K562 (cell line): Measurements from ENCODE around the gene COG6. TPM values are rescaled to one million over a fixed set of nuclear protein-coding genes. Genes with fewer than 3 reads are reported as not detected.

Experiments
- ATAC-seq: fragments of 200-7000 bp; cut with Tn5 transposase; 3 replicates; pipeline ENCODE4 v1.9.1; 2020; ENCODE audit warnings: moderate library complexity
- BruUV-seq: library from RNA; stranded (reverse); fragments of 400-500 nt; replicated peaks from 2 replicates; lab custom pipeline; 2021; lab: Mats Ljungman, UMichigan
- CTCF ChIA-PET: fragments of 300-600 bp; formaldehyde crosslinking; extraction: SDS; loops from one replicate; lab custom pipeline; 2021; ENCODE audit warnings: low intra/inter-chr PET ratio; lab: Yijun Ruan, JAX
- POLR2A ChIA-PET: fragments of 300-600, 350-650 bp; sonication (Branson Sonifier 250); formaldehyde crosslinking; extraction: SDS; loops from one replicate; lab custom pipeline; 2021; ENCODE audit warnings: antibody characterized with exemption, inconsistent platforms; lab: Yijun Ruan, JAX
- DNase-seq, 4 experiments: peaks; one replicate each; pipeline versions ENCODE4 v3.0.0 to v3.0.0-alpha.2; 2011 to 2018; ENCODE audit warnings: low spot score in 3 of 4, mixed read lengths in 3 of 4; ENCODE audit errors: extremely low read depth in 1 of 4
- FAIRE-seq: peaks from 2 replicates; lab custom pipeline; 2011; peaks lifted over from hg19 to GRCh38; lab: Jason Lieb, UNC
- H2AFZ ChIP-seq: 2 replicates; pipeline ENCODE4 v1.6.0; 2011; ENCODE audit warnings: low read depth, low read length, control low read depth, inconsistent platforms
- H3K27ac ChIP-seq: fragments of 200-600 bp; 3 replicates; pipeline ENCODE4 v1.8.0; 2011; ENCODE audit warnings: low read depth, mild to moderate bottlenecking, control low read depth, inconsistent platforms, low read length, moderate library complexity, mixed read lengths; ENCODE audit errors: extremely low read depth
- H3K27me3 ChIP-seq, 2 experiments: fragments of 300-600 bp in 1 of 2; 2 replicates in 1 of 2; 3 replicates in 1 of 2; pipeline versions ENCODE4 v1.6.0 to v1.8.0; 2011; ENCODE audit warnings: inconsistent platforms in 2 of 2, low read length in 2 of 2, mild to moderate bottlenecking in 1 of 2, mixed read lengths in 1 of 2, moderate library complexity in 1 of 2; ENCODE audit not compliant: control insufficient read depth in 2 of 2, insufficient read depth in 2 of 2
- H3K36me3 ChIP-seq: fragments of 300-600 bp; 3 replicates; pipeline ENCODE4 v1.8.0; 2011; ENCODE audit warnings: mild to moderate bottlenecking, low read length, inconsistent platforms; ENCODE audit not compliant: control insufficient read depth, insufficient read depth
- H3K4me1 ChIP-seq, 2 experiments: fragments of 200-600 bp in 1 of 2; replicated peaks in 1 of 2; 2 replicates in 1 of 2; 3 replicates in 1 of 2; pipeline versions ENCODE4 v1.5.1 to v1.8.0; 2011; ENCODE audit warnings: inconsistent platforms in 2 of 2, low read length in 2 of 2, mild to moderate bottlenecking in 1 of 2, mixed read lengths in 1 of 2, moderate library complexity in 1 of 2; ENCODE audit not compliant: control insufficient read depth in 2 of 2, insufficient read depth in 2 of 2
- H3K4me2 ChIP-seq: 2 replicates; pipeline ENCODE4 v1.6.1; 2011; ENCODE audit warnings: low read length, control low read depth, inconsistent platforms, mixed read lengths; ENCODE audit not compliant: insufficient read depth
- H3K4me3 ChIP-seq: fragments of 200-600 bp; sonication (generic), shearing (Covaris generic); 2 replicates; pipeline ENCODE4 v1.5.1; 2016; ENCODE audit warnings: control low read depth, inconsistent platforms
- H3K79me2 ChIP-seq: fragments of 200-600 bp; 3 replicates; pipeline ENCODE4 v1.8.0; 2011; ENCODE audit warnings: low read length, inconsistent platforms; ENCODE audit not compliant: control insufficient read depth, insufficient read depth
- H3K9ac ChIP-seq, 2 experiments: 2 replicates each; pipeline versions ENCODE4 v1.6.0 to v1.6.1; 2011; ENCODE audit warnings: low read depth in 2 of 2, low read length in 2 of 2, control low read depth in 1 of 2, inconsistent platforms in 1 of 2, mild to moderate bottlenecking in 1 of 2, mixed read lengths in 1 of 2; ENCODE audit not compliant: insufficient read depth in 1 of 2
- H3K9me1 ChIP-seq: one replicate; pipeline ENCODE4 v1.6.0; 2011; ENCODE audit warnings: inconsistent platforms, mild to moderate bottlenecking, low read length, moderate library complexity; ENCODE audit not compliant: control insufficient read depth, insufficient read depth
- H3K9me3 ChIP-seq: replicated peaks from 2 replicates; pipeline ENCODE4 v1.5.1; 2011; ENCODE audit warnings: low read depth, low read length, inconsistent platforms; ENCODE audit not compliant: control insufficient read depth, insufficient read depth
- H4K20me1 ChIP-seq: replicated peaks from 2 replicates; pipeline ENCODE4 v1.6.1; 2011; ENCODE audit warnings: low read length, inconsistent platforms, mixed read lengths; ENCODE audit not compliant: control insufficient read depth, insufficient read depth
- KLF13 ChIP-seq: fragments of 450-650 bp; IDR thresholded peaks from 2 replicates; pipeline ENCODE4 v1.6.1; 2016; ENCODE audit warnings: missing genetic modification characterization, low read depth, mild to moderate bottlenecking, missing compliant biosample characterization, moderate library complexity, borderline replicate concordance
- MEF2D ChIP-seq: conservative IDR thresholded peaks from 2 replicates; pipeline ENCODE4 v1.6.1; 2016; ENCODE audit warnings: low read depth, missing genetic modification characterization, missing compliant biosample characterization
- MLX ChIP-seq, 2 experiments: fragments of 450-650 bp in 1 of 2; sonication (generic) in 1 of 2; formaldehyde crosslinking; conservative IDR thresholded peaks; 2 replicates each; pipeline versions ENCODE4 v1.4.0 to v1.8.1; 2020 to 2022; ENCODE audit warnings: mild to moderate bottlenecking in 1 of 2, missing genetic modification reagents in 1 of 2
- MTA3 ChIP-seq: fragments of 450-650 bp; formaldehyde crosslinking; IDR thresholded peaks from 2 replicates; pipeline ENCODE4 v1.6.1; 2017; ENCODE audit warnings: mild to moderate bottlenecking, borderline replicate concordance
- MYC ChIP-seq, 2 experiments: fragments of 250-450 bp in 1 of 2; sonication (Bioruptor Pico) in 1 of 2; IDR thresholded peaks; 2 replicates each; pipeline versions ENCODE4 v1.5.1 to v1.6.1; 2012 to 2021; ENCODE audit warnings: low read depth in 2 of 2, borderline replicate concordance in 1 of 2, improper control_type of control experiment in 1 of 2, low read length in 1 of 2, mild to moderate bottlenecking in 1 of 2, moderate library complexity in 1 of 2
- NUFIP1 ChIP-seq: fragments of 450-650 bp; IDR thresholded peaks from 2 replicates; pipeline ENCODE4 v1.6.1; 2018; ENCODE audit not compliant: partially characterized antibody
- RREB1 ChIP-seq: fragments of 250-450 bp; sonication (Bioruptor Pico); IDR thresholded peaks from 2 replicates; pipeline ENCODE4 v1.4.0; 2020
- ZBTB43 ChIP-seq: sonication (generic); formaldehyde crosslinking; IDR thresholded peaks from 2 replicates; pipeline ENCODE4 v1.8.0; 2023; ENCODE audit warnings: mild to moderate bottlenecking, missing genetic modification reagents
- ZNF133 ChIP-seq: fragments of 250-450 bp; sonication (Bioruptor Pico); IDR thresholded peaks from 2 replicates; pipeline ENCODE4 v1.4.0; 2020; ENCODE audit warnings: mild to moderate bottlenecking
- WGBS: fragments of 100-300 bp; shearing (Covaris generic); methylation state at CpG from one replicate; pipeline ENCODE4 v1.1.6; 2016; ENCODE audit warnings: low coverage, mixed read lengths; ENCODE audit not compliant: insufficient coverage; ENCODE audit errors: missing lambda C conversion rate; 5-methylcytosine and 5-hydroxymethylcytosine counted together
- in situ Hi-C: fragments of 300-500 bp; cut with MboI; formaldehyde crosslinking; loops from 4 replicates; pipeline ENCODE4 v1.15.0; 2018; ENCODE audit warnings: inconsistent platforms, mixed read lengths
- intact Hi-C: fragments of 100-400 bp; cut with micrococcal nuclease; formaldehyde crosslinking; loops from 2 replicates; pipeline ENCODE4 v1.14.2; 2022
- polyA plus RNA-seq, 8 experiments: library from polyadenylated mRNA; depleted of rRNA in 4 of 8; stranded (reverse) in 5 of 8; unstranded in 3 of 8; fragments of >200 nt; fragmentation: Nextera tagmentation in 2 of 8; fragmentation: Illumina TruSeq in 1 of 8; extraction: Ambion mirVana in 2 of 8; extraction: Trizol in 1 of 8; gene quantifications; 2 replicates each; pipeline versions ENCODE4 v1.2.1 to v1.2.3, GENCODE V29; 2011 to 2014; ENCODE audit warnings: inconsistent platforms in 1 of 8, missing spikeins in 1 of 8
- total RNA-seq, 7 experiments: library from RNA; depleted of rRNA in 6 of 7; stranded (reverse); fragments of >200 nt in 6 of 7; fragmentation: Illumina TruSeq in 2 of 7; extraction: Trizol in 2 of 7; gene quantifications; 2 replicates each; pipeline versions ENCODE4 v1.2.1 to v1.2.3, GENCODE V29; 2011 to 2021; ENCODE audit warnings: low replicate concordance in 1 of 7

COG6 gene
- total and polyA plus RNA-seq, 9 of the 15 experiments (the other 6 are each of a cell fraction or from before 2014, with no cell fraction given), result 2.6 to 20.9 (median 9.6) TPM

GRCh38 chr13:39663958-39664357 lies 8.5 kb downstream of the COG6 start:
- POLR2A ChIA-PET, result no interaction called here
- H3K9me3 ChIP-seq, result no peaks in the 10 kb centered on the region
- no peak overlapping the region for H3K4me2 ChIP-seq
- peaks cover 19% of the 10 kb centered on the region; the same call in 2 of the 3 replicates for H3K36me3 ChIP-seq
- H3K27me3 ChIP-seq, result no peaks in the 10 kb centered on the region
- no peak for DNase-seq
- no peaks in the 10 kb centered on the region for H4K20me1 ChIP-seq
- intact Hi-C loops (no loop called here), in situ Hi-C loops (no loop called here)
- CTCF ChIA-PET, result no interaction called here
- FAIRE-seq, result no peak
- no peak overlapping the region for H3K9ac ChIP-seq
- H3K4me3 ChIP-seq, result no peak overlapping the region
- no peaks in the 10 kb centered on the region for H3K9me1 ChIP-seq
- no peak overlapping the region for H2AFZ ChIP-seq
- H3K27ac ChIP-seq, result no peak overlapping the region
- 40% methylated on average over 2 of the region's 2 CpGs for WGBS
- no peak for ATAC-seq
- H3K4me1 ChIP-seq, result no peaks in the 10 kb centered on the region
- BruUV-seq, result no TSS peak
- no peaks in the 10 kb centered on the region for H3K79me2 ChIP-seq
- no peak for TF ChIP-seq MEF2D (tag)
- no peak for TF ChIP-seq KLF13 (tag)
- TF ChIP-seq NUFIP1, result no peak
- TF ChIP-seq ZBTB43 (CRISPR knock-in tag), result no peak
- TF ChIP-seq RREB1 (CRISPR knock-in tag), result no peak
- TF ChIP-seq ZNF133 (CRISPR knock-in tag), result no peak
- TF ChIP-seq MYC (IDR thresholded peaks at IDR 0.05; ENCODE audit: low read depth, low read length), result no peak
- no peak for TF ChIP-seq MYC (CRISPR knock-in tag; IDR thresholded peaks at IDR 0.05; ENCODE audit: borderline replicate concordance, low read depth)
- no peak for TF ChIP-seq MTA3
- TF ChIP-seq MLX (CRISPR knock-in tag; conservative IDR thresholded peaks at IDR 0.05), result no peak
